GM15510 (cell line): Measurements from ENCODE around the gene REN.

Experiments used
- POLR2A ChIP-seq: IDR thresholded peaks from 3 replicates; pipeline ENCODE4 v1.6.1; 2011; ENCODE audit warnings: borderline replicate concordance; ENCODE audit not compliant: insufficient read length; ENCODE audit errors: extremely low read depth

Gene REN

DNA sequence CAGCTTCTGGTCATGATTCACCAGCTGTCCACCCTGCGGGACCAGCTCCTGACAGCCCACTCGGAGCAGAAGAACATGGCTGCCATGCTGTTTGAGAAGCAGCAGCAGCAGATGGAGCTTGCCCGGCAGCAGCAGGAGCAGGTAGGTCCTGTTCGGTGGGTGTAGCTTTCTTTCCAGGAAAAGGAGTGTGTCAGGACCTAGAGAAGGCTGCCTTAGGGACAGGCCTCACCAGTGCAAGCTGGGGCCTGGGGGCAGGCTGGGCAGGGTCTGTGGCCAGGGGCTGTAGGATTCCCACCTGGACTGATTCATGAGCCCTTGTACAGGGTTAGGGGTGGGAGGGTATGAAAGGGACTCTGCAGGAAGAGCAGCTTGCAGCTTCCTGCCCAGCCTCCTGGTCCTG, 49.6 kb downstream of the REN start:
- TF ChIP-seq POLR2A = no peak

DNA sequence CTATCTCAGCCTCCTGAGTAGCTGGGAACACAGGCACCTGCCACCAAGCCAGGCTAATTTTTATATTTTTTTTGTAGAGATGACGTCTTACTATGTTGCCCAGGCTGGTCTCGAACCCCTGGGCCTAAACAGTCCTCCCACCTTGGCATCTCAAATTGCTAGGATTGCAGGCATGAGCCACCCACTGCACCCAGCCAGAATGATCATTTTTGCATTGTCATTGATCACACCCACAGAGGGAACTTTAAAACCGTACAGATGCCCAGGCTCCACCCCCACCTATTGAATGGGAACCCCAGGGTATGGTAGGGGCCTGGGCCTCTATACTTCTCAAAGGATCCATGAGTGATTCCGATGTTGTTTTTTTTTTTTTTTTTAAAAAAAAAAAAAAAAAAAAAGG, 51.0 kb downstream of the REN start:
- no peak for TF ChIP-seq POLR2A

DNA sequence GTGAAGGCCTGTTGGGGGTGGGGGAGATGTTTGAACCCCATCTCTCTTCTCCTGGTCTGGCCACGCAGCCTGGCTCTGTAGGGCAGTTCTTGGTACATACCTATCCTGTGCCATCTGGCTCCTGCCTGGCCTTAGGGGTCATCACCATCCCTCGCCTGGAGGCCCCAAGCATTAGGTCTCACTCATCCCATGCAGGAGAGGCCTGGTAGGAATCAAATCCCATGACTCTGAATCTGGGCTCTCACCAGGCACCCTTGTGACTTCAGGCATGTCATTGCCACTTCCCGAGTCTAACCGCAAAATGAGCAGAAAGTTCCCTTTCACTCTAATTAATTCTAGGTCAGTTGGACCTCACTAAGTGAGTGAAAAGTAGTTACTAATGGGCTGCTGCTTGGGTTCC, 51.5 kb downstream of the REN start:
- no peak for TF ChIP-seq POLR2A

DNA sequence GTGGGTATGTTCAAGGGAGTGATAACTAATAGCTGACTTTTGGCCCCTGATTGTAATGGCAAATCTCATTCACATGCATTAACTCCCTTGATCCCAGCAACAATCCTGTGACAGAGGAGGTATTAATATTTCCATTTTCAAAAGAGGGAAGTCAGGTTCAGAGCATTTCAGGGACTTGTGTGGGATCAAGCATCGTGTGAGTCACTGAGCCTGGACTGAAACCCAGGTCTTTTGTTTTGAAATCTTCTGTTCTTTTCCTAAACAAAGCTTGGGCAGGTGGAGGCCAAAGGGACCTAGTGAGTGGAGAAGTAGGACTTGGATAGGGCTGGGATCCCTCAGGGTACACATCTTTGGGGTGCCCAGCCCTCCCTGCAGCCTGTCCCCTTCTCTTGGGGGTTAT, 52.2 kb downstream of the REN start:
- no peak for TF ChIP-seq POLR2A

DNA sequence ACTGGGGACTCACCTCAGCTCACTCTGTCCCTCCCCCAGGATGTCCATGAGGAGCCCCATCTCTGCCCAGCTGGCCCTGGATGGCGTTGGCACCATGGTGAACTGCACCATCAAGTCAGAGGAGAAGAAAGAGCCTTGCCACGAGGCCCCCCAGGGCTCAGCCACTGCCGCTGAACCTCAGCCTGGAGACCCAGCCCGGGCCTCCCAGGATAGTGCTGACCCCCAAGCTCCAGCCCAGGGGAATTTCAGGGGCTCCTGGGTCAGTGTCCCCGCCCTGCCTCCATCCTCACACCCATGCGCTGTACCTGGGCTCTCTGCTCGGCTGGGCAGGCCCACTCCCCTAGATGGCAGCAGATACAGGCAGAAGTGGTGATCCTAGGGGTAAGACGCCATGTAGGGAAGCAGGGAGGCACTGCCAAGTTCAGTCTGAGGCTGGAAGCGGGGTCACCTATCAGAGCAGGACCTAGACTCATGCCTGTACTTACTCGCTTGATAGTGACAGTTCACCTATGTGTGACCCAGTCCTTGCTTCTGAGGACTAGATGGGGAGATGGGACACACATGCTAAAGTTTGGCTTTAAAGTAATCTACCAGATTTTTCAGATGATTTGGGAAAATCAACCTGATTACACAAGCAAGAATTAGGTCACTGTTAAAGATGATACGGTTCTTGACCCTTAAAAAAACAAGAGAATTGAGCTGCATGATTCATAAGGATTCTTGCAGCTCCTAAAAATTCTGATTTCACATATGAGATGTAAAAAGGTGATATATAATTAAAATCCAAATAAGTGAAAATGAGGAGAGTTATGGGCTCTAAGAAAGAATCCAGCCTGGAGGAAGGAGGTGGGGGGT, 53.0 kb downstream of the REN start:
- TF ChIP-seq POLR2A = no peak

DNA sequence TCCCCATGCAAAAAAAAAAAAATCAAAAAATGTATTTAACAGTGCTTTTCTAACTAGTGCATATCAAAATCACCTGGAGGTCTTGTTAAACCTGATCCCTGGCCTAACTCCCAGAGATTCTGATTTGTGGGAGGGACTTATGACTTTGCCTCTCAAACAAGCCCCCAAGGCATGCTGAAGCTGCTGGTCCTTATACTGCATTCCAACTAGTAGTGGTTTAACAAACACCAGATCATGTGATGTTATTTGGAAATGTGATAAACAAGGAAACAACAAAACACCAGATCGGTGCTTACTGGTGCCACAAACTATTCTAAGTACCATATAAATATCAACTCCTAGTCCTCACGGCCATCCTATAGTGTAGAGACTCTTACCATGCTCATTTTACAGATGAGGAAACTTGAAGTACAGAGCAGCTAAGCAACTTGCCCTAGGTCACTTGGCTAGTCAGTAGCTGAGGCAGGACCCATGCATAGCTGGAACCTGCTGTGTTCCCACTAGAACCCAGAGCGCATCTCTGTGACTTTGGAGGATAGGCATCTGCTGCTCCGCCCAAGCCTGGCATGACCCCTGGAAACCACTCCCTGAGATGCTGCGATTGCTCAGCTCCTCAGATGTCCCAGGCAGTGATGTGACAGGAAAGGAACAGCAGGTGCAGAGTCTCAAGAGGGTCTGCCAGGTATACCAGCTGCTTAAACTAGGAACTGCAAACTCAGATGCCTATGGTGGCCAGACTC, 55.1 kb downstream of the REN start:
- no peak for TF ChIP-seq POLR2A

DNA sequence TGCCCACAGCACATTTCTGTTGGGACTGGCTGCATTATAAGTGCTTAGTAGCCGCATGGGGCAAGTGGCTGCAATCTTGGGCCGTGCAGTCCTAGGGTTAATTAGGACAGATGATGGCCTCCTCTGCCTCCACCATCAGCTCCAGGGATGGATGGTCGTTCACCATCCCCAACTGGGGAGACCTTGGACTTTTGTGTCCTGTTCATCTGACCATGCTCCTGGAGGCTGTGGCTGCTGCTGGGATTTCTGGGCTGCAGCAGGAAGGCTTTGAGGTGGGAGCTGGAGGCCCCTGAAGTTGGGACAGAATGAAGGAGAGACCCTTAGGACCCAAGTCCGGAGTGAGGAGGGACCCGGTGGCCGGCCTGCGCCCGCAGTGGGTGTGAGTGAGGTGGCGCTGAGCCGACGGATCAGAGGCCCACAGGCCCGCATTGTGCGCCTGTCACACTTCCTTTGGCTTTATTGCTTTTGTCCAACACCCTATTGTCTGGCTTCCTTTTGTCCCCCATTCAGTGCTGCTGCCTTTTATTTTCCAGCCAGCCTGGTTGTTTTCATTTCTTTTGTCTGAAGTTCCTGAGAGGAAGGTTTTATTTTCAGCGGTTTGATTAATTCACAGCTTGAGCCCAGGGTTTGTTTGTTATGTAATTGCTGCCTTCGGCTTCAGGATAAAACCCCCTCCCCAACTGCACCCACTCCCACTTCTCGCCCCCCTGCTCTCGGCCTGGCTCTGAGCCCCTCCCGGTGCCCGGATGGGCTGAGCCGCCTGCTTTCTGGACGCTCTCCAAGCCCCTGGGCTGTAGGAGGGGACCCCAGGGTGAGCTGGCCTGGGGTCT, 57.6 kb downstream of the REN start:
- no peak for TF ChIP-seq POLR2A

DNA sequence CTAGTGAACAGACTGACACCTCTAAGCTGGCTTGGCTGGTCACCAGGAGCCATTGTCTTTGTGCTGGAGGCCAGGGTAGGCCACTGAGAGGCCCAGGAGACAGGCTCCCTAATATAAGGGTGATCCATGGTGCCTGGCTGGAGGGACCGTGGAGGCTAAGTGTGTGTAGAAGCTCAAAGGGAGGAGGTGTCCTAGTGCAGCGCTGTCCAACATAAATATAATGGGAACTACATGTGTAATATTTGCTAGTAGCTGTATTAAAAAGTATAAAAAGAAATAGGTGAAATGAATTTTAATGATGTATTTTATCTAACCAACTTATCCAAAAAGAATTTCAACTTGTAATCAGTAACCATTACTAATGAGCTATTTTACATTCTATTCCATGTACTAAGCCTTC, 58.2 kb downstream of the REN start:
- TF ChIP-seq POLR2A = no peak

DNA sequence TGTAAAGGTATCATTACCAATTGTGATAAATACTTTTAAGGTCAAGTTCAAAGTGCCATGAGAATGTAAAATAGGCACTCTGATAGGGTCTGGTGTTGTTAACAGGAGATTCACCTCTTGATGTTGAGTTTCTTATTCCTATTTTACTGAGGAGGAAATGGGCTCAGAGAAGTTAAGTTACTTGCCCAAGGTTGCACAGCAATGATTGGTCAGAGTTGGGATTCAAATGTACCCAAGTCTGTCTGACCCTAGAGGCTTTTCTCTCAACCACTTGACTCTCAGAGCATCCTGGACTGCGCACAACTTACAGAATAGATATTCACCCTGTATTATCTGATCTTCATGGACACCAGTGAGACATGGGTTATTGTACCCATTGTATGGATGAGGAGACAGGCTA, 59.3 kb downstream of the REN start:
- TF ChIP-seq POLR2A = no peak

DNA sequence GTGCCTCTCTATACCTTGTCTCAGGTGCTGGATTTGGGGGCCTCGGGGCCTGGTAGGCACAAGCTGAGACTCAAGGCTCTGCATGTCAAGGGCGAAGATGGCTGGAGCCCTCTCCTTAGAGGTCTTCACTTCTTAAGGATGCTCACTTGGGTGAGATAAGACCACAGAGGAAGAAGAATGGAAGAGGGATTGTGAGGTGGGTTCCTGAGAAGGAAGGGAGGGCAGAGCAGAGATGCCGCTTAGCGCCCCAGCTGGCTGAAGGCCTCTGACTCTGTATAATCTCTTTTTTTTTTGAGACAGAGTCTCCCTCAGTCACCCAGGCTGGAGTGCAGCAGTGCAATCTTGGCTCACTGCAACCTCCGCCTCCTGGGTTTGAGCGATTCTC, 61.0 kb downstream of the REN start:
- TF ChIP-seq POLR2A = no peak
